OCI-LY7 (cell line): ENCODE data around the gene RRP12.

Experiments used
- EZH2phosphoT487 ChIP-seq: fragments of 200-600 bp; sonication (generic); IDR thresholded peaks from 2 replicates; pipeline ENCODE4 v1.6.1; 2018; ENCODE audit warnings: low read depth, borderline replicate concordance, mild to moderate bottlenecking, mixed run types, antibody characterized with exemption, low read length, moderate library complexity, mixed read lengths
- TF ChIP-seq, protein P1 (sequence below): fragments of 200-600 bp; sonication (generic); conservative IDR thresholded peaks from 2 replicates; pipeline ENCODE4 v1.5.1; 2014; ENCODE audit warnings: mild to moderate bottlenecking, antibody characterized with exemption, low read length, moderate library complexity, mixed read lengths

DNA sequence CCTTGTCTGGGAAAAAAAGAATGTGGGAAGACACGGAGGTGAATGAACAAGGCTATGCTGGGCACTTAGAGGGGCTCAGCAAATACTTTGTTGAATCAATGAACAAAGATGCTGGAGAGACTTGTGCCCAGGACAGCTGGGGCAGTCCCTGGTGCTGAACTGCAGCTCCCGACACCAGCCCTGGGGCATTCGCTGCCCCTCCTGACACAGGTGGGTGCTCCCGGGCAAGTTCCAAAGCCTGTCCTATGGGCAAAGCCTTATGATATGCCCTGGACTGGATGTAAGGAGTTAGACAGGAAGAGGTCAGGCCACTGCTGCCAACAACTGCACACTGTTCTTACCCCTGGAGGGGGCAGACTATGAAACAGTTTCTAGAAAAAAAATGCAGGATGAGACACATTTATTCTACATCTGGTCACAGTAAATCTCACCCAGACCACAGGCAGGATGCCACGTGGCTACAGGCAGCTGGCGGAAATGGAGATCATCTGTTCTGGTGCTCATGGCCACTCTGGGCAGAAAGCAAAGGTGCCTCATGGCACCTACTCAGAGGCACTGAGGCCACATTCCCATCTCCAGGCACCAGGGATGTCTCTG lies 44.7 kb downstream of the RRP12 start:
- TF ChIP-seq, protein P1, sequence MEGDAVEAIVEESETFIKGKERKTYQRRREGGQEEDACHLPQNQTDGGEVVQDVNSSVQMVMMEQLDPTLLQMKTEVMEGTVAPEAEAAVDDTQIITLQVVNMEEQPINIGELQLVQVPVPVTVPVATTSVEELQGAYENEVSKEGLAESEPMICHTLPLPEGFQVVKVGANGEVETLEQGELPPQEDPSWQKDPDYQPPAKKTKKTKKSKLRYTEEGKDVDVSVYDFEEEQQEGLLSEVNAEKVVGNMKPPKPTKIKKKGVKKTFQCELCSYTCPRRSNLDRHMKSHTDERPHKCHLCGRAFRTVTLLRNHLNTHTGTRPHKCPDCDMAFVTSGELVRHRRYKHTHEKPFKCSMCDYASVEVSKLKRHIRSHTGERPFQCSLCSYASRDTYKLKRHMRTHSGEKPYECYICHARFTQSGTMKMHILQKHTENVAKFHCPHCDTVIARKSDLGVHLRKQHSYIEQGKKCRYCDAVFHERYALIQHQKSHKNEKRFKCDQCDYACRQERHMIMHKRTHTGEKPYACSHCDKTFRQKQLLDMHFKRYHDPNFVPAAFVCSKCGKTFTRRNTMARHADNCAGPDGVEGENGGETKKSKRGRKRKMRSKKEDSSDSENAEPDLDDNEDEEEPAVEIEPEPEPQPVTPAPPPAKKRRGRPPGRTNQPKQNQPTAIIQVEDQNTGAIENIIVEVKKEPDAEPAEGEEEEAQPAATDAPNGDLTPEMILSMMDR = no peak
- TF ChIP-seq EZH2phosphoT487 = no peak
